GM12878 (cell line): ENCODE measurements around the gene ATG10.

Experiments used
- CBFB ChIP-seq: IDR thresholded peaks from 2 replicates; pipeline ENCODE4 v1.6.1; 2016; ENCODE audit warnings: antibody characterized with exemption, low read depth
- CTCF ChIP-seq, 3 experiments: IDR thresholded peaks in 2 of 3; conservative IDR thresholded peaks in 1 of 3; 2 replicates each; pipeline ENCODE4 v1.5.1; 2011; ENCODE audit warnings: low read depth in 3 of 3, low read length in 3 of 3, mild to moderate bottlenecking in 3 of 3, control low read depth in 2 of 3, moderate library complexity in 2 of 3, inconsistent platforms in 1 of 3, mixed read lengths in 1 of 3; ENCODE audit not compliant: control insufficient read depth in 2 of 3, insufficient read depth in 1 of 3; ENCODE audit errors: extremely low read depth in 1 of 3
- MYC ChIP-seq: IDR thresholded peaks from 2 replicates; pipeline ENCODE4 v1.6.1; 2011; ENCODE audit warnings: mild to moderate bottlenecking, low read length, moderate library complexity, inconsistent platforms; ENCODE audit not compliant: insufficient read depth, insufficient replicate concordance, insufficient read length, severe bottlenecking
- SMC3 ChIP-seq: IDR thresholded peaks from 2 replicates; pipeline ENCODE4 v1.6.1; 2011; ENCODE audit warnings: low read length, improper control_type of control experiment, borderline replicate concordance
- YBX1 ChIP-seq: fragments of 450-650 bp; IDR thresholded peaks from 2 replicates; pipeline ENCODE4 v1.6.1; 2016; ENCODE audit warnings: antibody characterized with exemption

GRCh38 chr5:82205005-82205404 is 233.2 kb downstream of the ATG10 start:
- no peak for TF ChIP-seq SMC3
- no peak for TF ChIP-seq MYC
- TF ChIP-seq YBX1: no peak
- TF ChIP-seq CBFB: no peak
- no peak for TF ChIP-seq CTCF (IDR thresholded peaks at IDR 0.05 in 2 of 3, conservative IDR thresholded peaks at IDR 0.05 in 1 of 3; ENCODE audit: control insufficient read depth in 2 of 3, extremely low read depth in 1 of 3, insufficient read depth in 1 of 3, low read depth in 3 of 3, low read length in 3 of 3)
